HG02973 (cell line): ENCODE measurements around the gene INPP5B.
"Not testable (repeated sequence)": the region's sequence is repeated elsewhere in the genome, so short reads cannot be mapped to it uniquely, and the experiment has no call there.

Source experiments
- ATAC-seq: cut with Tn5 transposase; IDR thresholded peaks from one replicate; pipeline ENCODE4 v1.9.1; 2021; ENCODE audit warnings: moderate library complexity; ENCODE audit not compliant: unreplicated experiment

Gene INPP5B

GRCh38 chr1:37946703-37947360 lies at the start of gene INPP5B:
Gene INPP5B, minus strand, starts transcription at chr1:37947053. Its CDS starts 745 bp downstream, at chr1:37946308.
- peak; percentile 81 for ATAC-seq

DNA sequence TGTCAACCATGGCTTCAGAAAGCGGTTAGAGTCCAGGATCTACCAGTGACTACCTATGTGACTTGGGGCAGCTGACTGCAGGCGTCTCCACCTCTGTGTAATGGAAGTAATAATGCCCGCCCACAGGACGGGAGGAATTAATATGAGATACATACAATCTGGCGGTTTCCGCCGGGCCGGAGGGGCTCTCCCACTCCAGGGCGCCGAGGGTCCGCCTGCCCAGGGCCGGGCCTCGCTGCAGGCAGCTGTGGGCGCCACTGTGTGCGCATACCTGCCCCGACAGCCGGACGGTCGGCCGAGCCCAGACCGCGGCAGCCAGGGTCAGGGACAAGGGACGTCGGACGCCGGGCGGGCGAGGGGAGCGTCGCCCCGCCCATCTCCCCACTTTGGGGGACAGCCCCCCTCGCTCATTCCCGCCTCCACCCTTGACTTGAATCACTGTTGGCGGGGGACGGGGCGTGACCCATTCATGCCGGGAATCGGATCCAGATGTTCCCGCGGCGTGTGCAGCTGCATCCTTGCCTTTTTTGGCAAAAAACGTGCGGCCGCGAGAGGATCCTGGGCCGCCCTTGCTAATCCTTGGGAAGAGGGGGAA lies 49.0 kb upstream of the INPP5B start:
- no peak for ATAC-seq

DNA sequence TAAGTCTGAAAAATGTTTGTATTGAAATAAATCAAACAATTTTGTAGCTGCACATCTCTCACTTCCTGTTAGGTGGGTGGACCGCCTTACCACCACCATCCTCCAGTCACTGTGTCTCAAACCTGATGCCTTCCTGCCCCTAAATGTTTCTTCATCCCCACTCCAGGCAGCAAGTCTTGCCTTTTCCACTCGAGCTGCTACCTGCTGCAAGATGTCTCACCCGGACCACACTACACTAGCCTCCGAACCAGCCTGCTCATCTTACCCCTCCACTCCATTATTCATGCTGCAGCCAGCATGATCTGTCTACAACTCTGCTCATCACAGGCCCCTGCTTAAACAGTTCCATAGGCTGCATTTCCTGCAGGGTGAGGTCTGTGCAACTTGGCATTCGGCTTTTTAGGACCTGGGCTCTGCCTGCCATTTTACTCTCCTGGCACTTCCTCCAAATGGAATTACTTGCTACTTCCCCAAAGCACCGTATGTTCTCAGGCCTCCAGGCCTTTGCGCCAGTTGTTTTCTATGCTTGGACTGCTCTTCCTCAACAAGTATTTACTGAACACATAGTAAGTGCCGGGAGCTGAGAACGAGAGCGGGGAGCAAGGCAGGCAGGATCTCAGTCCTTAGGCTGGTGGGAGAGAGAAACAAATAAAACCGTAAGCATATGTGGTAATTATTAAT lies 48.2 kb upstream of the INPP5B start:
- no peak for ATAC-seq

DNA sequence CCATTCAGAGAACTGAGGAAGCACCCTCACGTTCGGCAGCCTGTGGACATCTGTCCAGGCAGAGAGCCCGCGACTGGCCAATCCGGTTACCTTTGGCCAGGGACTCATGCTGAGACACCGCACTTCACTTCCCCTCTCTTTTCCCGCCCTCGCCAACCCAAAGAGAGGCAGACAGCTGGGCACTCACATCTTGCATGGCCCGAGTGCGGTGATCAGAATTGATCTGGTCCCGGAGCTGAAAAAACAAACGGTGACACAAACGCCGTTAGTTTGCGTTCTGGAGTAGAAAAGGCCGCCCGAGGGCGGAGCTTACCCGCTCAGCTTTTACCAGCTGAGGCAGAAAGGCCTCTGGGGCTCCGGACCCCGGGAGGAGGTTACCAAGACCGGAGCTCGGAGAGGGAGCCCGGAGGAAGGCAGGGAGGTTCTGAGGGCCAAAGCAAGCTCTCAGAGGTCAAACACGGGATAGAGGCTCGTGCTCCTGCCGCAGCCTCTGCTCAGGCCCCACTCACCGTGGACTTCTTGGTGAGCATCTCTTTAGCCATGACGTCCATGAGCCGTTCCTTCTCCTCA lies 42.6 kb upstream of the INPP5B start:
- ATAC-seq: peak; percentile 6

GRCh38 chr1:37987679-37988078 lies 40.8 kb upstream of the INPP5B start:
- no peak for ATAC-seq

DNA sequence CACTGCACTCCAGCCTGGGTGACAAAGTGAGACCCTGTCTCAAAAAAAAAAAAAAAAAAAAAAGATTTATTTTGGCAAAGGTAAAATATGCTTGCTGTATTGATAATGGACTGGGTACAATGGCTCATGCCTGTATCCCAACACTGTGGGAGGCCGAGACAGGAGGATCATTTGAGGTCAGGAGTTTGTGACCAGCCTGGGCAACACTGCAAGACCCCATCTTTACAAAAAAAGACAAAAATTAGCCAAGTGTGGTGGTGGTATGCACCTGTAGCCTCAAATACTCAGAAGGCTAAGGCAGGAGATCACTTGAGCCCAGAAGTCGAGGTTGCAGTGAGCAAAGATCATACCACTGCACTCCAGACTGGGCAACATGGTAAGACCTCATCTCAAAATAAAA lies 36.7 kb upstream of the INPP5B start:
- ATAC-seq: no peak

- no peak for ATAC-seq
Observed at GRCh38 chr1:37978541-37978940, 31.7 kb upstream of the INPP5B start.

DNA sequence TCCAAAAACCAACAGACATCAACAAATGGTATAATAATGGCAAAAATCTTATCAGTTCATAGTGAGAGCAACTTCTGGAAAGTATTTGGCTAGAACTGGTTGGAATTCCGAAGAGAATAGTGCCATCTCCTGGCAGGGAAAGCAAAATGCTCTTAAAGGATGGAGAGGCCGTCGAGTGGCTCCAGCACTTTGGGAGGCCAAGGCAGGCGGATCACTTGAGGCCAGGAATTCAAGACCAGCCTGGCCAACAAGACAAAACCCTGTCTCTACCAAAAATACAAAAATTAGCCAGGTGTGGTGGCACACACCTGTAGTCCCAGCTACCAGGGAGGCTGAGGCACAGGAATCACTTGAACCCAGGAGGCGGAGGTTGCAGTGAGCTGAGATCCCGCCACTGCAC lies 28.2 kb upstream of the INPP5B start:
- ATAC-seq: not testable (repeated sequence)

DNA sequence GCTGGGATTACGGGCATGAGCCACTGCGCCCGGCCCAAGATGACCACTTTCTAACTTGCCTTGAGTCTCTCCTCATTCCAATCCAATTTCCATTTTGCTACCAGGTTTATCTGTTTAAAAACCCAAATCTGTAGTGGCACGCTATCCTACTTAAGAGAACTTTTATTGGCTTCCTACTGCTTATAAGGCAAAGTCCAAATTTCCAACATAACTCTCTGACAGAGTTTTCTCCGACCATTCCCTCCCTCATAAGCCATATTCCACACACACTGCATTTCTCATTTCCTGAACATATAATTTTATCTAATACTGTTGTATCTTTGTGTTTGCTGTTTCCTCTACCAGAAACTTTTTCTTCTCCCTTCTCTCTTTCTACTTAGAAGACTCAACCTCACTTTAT lies 27.7 kb upstream of the INPP5B start:
- ATAC-seq: no peak

- not testable (repeated sequence) for ATAC-seq
Observed at GRCh38 chr1:37973684-37974083, 26.8 kb upstream of the INPP5B start.

DNA sequence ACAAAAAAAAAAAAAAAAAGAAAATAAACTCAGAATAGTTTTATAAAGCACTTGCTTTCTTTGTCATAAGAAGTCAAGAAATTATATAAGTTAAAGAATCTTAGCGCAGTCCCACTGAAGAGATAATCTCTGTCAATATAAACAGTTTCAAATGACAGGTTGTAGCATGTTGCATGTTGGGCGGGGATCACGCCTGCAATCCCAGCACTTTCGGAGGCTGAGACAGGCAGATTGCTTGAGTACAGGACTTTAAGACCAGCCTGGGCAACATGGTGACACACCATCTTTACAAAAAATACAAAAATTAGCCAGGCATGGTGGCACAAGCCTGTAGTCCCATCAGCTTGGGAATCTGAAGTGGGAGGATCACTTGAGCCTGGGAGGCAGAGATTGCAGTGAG lies 18.4 kb upstream of the INPP5B start:
- no peak for ATAC-seq

DNA sequence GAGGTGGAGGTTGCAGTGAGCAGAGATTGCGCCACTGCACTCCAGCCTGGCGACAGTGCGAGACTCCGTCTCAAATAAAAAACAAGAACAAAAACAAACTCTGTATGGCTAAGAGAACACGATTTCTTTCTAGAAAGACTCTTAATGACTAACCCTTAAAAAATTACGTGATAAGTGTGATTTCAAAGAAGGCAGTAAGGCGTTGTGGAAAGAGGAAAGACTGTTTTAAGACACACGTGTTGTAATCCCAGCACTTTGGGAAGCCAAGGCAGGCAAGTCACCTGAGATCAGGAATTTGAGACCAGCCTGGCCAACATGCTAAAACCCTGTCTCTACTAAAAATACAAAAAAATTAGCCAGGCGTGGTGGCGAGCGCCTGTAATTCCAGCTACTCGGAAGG lies 17.3 kb upstream of the INPP5B start:
- not testable (repeated sequence) for ATAC-seq

DNA sequence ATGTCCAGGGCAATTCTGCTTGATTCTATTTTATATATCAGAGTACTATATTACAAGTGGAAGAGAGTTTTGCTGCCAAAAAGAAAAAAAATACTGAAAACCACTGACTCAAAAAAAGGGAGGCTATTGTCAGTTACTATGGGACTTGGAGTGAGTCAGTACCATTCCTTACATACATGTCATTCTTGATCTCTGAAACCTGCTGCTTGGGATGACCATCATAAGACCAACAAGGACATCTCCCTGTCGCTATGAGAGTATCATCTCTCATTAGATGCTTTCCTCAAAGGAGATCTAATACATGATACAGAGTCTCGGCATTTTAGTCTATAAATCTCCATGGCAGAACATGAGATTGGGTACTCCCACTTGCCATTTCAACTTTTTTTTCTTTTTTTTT lies 11.8 kb upstream of the INPP5B start:
- no peak for ATAC-seq

DNA sequence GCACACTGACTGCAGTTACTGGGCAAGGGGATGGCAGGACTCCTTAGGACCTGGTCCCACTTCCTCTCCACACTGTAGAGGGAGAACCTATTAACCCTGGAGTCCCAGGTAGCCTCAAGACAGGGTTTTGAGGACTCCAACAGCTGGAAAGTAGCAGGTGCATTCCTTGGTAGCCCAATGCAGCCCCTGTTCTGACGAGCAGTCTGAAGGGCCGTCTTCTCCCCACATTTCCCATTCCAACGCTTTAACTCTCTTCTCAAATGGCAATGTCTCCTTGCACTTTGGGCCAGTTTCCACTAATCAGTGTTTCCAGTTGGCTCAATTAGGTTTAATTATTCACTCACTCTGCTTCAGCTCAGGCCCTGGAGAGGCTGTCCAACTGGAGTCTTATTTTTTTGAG lies 8.8 kb upstream of the INPP5B start:
- ATAC-seq: no peak

DNA sequence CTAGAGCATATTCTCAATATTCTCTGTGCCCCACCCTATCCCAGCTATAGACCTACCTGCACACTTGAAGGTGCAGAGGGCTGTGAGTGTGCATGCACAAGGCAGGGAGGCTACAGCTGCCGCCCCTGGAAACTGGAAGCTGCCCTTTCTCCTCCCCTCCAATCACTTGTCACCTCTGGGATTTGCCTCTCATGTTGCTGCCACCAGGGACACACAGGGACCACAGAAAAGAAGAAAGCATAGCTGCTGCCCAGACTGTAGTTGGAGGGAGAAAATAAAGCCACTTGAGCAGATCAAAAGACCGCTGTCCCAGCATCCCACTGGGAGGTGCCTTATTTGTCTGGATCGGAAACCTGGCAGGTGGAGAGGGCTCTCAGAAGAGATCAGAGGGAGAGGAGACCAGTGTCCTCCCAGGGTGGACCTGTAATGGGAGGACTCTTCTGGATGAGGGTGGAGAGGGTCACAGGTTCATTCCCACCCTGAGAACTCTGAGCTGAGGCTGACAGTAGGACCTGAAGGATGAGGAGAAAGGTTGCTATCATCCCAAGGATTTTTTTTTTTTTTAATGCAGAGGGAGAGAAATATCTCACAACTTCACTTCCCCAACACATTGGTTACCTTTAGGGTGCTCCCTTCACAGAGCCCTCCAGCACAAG lies 7.6 kb upstream of the INPP5B start:
- ATAC-seq: no peak

DNA sequence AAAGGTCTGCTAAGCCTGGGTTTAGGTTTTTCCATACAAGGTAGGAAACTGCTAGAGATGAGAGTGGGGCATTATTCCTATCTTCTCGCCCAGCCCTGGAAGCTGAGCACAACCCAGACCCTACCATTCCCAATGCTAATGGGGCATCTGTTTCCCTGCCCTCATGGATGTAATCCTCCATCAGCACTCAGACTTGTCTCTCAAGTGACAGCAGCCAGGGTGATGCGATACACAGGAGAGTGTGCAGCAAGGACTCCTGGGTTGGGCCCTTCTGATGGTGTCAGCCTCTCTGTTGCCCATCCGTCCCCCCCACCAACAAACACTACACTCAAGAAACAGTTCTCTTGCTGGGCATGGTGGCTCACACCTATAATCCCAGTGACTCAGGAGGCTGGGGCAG lies 5.9 kb upstream of the INPP5B start:
- no peak for ATAC-seq

DNA sequence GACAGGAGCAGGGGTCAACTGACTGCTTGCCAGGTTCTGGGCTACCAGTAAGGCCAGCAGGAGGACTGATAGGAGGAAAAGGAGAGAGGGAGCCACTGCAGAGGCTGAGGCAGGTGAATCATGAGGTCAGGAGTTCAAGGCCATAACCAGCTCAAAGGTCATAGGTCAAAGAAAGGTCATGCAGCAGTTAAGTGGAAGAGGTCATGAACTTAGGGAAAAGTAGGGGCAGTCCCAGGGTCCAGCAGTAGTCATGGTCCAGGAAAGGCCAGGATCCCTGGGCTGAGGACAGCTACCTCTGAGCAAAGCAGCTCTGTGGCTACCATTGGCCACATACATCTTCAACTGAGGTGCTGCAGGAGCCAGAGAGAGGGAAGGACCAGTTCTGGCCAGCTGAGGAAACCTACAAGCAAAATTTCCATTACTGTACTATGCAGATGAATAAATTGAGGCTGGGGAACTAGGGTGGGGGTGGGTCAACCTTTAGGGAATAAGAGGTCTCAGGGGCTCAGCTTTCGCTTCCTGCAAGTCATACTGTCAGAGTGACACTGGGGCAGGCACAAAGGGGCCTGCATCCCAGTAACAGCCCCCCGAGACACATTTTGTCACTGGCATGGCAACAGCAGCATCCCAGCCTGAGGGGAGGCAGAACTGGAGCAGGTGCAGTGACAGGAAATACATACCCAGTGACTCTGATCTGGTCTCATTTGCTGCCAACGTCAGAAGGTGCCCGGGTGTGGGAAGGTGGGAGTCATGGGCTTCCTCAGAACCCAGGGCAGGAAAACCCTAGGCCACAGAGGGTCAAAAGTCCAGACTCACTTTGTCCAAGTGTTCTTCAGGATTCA lies 5.2 kb upstream of the INPP5B start:
- ATAC-seq: no peak

DNA sequence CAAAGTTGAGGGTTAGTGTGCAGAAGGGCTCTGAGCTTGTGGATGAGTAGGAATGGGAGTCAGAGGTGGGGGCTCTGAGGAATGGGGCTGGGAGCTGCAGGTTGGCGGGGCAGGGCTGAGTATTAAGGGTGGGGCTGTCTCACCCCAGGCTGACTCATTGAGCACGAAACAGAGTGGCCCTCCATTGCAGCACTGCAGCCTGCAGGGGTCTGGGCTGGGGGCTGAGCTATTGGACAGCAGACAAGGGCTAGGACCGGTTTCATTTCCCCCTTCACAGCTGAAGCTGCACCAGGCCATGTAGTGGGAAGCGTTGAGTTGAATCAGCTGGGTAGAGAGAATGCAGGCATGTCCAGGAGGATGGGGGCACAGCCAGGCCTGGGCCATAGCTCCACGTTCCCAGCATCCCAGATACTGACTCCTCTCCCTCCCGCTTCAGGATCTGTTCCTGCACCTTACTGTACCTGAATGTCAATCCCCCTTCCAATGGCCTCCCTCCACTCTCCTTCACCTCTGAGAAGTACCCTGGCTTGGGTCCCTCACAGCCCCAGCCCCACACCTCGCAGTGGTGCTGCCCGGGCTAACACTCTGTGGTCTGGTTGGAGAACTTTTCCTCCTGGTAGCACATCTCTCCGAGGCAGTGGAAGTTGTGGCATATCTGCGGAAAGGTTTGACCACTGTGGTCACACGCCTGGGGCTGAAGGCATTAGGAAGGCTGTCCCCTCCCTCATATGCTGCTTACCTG lies 4.4 kb upstream of the INPP5B start:
- no peak for ATAC-seq

GRCh38 chr1:37949524-37950152 lies 2.8 kb upstream of the INPP5B start:
- ATAC-seq: no peak
